ACHN (cell line): ENCODE results near the gene ORC3.
"Not testable (repeated sequence)": the region's sequence is repeated elsewhere in the genome, so short reads cannot be mapped to it uniquely, and the experiment has no call there.

ENCODE experiments used
- DNase-seq: peaks from one replicate; pipeline ENCODE4 v3.0.0-alpha.2; 2015
- in situ Hi-C: cut with HindIII; loops from 2 replicates; pipeline ENCODE4 v1.10.0; 2017; ENCODE audit warnings: low sequenced_read_pairs, low pct_ligation_motif_present, low pct_unique_long_range_greater_than_20kb

ORC3 gene

GRCh38 chr6:87588756-87589407 lies 1.1 kb upstream of the ORC3 start:
- DNase-seq = no peak

GRCh38 chr6:87590417-87590880 lies 514 bp downstream of the ORC3 start:
- DNase-seq = no peak
- in situ Hi-C loops = no loop called here

More at GRCh38 chr6:87588756-87589407, 1.1 kb upstream of the ORC3 start:
- in situ Hi-C loops = no loop called here

GRCh38 chr6:87590990-87591389 lies 1.1 kb downstream of the ORC3 start:
- in situ Hi-C loops = no loop called here

GRCh38 chr6:87600576-87600975 lies 10.6 kb downstream of the ORC3 start:
- DNase-seq = no peak
- in situ Hi-C loops = no loop called here

More at GRCh38 chr6:87590990-87591389, 1.1 kb downstream of the ORC3 start:
- no peak for DNase-seq

GRCh38 chr6:87606199-87606598 lies 16.3 kb downstream of the ORC3 start:
- in situ Hi-C loops = no loop called here
- DNase-seq = no peak

GRCh38 chr6:87608802-87609201 lies 18.9 kb downstream of the ORC3 start:
- in situ Hi-C loops = no loop called here
- DNase-seq = no peak

GRCh38 chr6:87613018-87613417 lies 23.1 kb downstream of the ORC3 start:
- in situ Hi-C loops, DNase-seq: not testable (repeated sequence)

GRCh38 chr6:87617405-87617804 lies 27.5 kb downstream of the ORC3 start:
- in situ Hi-C loops = no loop called here
- DNase-seq = no peak

GRCh38 chr6:87618531-87618930 lies 28.6 kb downstream of the ORC3 start:
- DNase-seq = no peak
- in situ Hi-C loops = no loop called here

GRCh38 chr6:87623248-87623647 lies 33.3 kb downstream of the ORC3 start:
- no peak for DNase-seq
- in situ Hi-C loops = no loop called here

- no peak for DNase-seq
- in situ Hi-C loops = no loop called here
Observed at GRCh38 chr6:87628424-87628823, 38.5 kb downstream of the ORC3 start.

- in situ Hi-C loops = no loop called here
- no peak for DNase-seq
Observed at GRCh38 chr6:87628881-87629280, 38.9 kb downstream of the ORC3 start.

- DNase-seq = no peak
- in situ Hi-C loops = no loop called here
Observed at GRCh38 chr6:87630746-87631145, 40.8 kb downstream of the ORC3 start.

GRCh38 chr6:87633851-87634250 lies 43.9 kb downstream of the ORC3 start:
- in situ Hi-C loops = no loop called here
- no peak for DNase-seq

GRCh38 chr6:87636315-87636714 lies 46.4 kb downstream of the ORC3 start:
- in situ Hi-C loops = no loop called here
- DNase-seq = no peak

GRCh38 chr6:87637106-87637505 lies 47.2 kb downstream of the ORC3 start:
- in situ Hi-C loops = no loop called here

GRCh38 chr6:87639373-87639772 lies 49.4 kb downstream of the ORC3 start:
- no peak for DNase-seq
- in situ Hi-C loops = no loop called here

More at GRCh38 chr6:87637106-87637505, 47.2 kb downstream of the ORC3 start:
- DNase-seq = no peak

- DNase-seq = no peak
- in situ Hi-C loops = no loop called here
Observed at GRCh38 chr6:87641065-87641692, 51.2 kb downstream of the ORC3 start.

- in situ Hi-C loops = no loop called here
- no peak for DNase-seq
Observed at GRCh38 chr6:87645080-87645479, 55.1 kb downstream of the ORC3 start.
